IPS DF 4.7 (cell line): ENCODE measurements around the gene CLCN7.

Source experiments
- DNase-seq: peaks from one replicate; pipeline ENCODE4 v3.0.0-alpha.2; 2013; ENCODE audit warnings: low spot score; ENCODE audit errors: extremely low read depth

Gene CLCN7

GRCh38 chr16:1464196-1464893, 10.5 kb downstream of the CLCN7 start:
- DNase-seq = no peak

DNA sequence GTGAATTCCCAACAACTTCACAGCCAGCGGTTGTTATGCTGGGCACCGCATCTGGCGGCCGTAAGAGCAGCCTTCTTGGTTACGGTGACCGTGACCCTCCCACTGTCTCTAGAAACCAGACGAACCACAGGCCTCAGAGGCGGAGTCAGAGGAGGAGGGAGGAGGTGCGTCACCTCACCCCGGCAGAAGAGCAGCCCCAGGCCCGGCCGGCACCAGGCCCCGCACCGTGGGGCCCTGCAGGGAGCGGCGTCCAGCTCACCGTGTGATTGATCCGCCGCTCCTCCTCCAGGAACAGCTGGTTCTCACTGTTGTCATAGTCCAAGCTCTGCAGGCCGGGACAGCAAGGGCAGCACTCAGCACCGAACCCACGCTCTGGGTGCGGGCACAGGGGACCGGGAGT, 13.7 kb downstream of the CLCN7 start:
- DNase-seq = no peak

- DNase-seq = no peak
Observed at GRCh38 chr16:1460602-1461138, 14.2 kb downstream of the CLCN7 start.

DNA sequence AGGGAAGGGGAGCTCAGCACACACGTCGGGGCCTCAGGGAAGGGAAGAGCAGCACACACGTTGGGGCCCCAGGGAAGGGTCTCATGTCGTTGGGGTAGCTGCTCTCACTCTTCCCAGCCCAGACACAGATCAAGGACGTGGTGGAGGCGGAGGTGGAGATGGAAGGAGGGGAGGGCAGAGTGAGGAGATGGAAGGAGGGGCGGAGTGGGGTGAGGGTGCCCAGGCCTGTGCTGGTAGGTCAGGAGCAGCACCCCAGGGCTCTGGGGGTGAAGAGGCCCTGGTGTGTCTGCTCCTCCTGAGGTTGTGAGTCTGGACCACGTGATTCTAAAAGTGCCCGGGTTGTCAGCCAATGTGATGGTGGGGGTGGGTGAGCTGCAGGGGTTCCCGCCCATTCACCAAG, 14.9 kb downstream of the CLCN7 start:
- no peak for DNase-seq

GRCh38 chr16:1458977-1459341, 15.9 kb downstream of the CLCN7 start:
- no peak for DNase-seq

- DNase-seq = no peak
Observed at GRCh38 chr16:1458336-1458976, 16.4 kb downstream of the CLCN7 start.

GRCh38 chr16:1457489-1458245, 17.2 kb downstream of the CLCN7 start:
- no peak for DNase-seq

DNA sequence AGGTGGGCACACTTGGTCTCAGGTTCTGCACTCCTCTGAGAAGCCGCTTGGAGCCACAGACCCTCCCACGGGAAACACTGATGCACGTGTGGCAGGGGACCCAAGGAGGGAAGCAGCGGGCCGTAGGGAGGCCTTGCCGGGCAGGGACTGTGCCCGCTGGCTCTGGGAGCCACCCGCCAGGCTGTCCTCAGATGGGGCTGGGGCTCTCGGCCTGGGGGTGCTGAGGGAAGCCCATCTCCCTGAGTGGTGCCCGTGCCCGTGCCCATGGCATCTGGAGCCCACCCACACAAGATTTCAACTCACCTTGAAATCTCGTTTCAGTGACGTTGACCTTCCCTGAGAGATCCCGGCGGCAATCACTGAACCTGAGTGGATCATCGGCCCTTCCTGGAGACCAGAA, 17.9 kb downstream of the CLCN7 start:
- DNase-seq = no peak

- no peak for DNase-seq
Observed at GRCh38 chr16:1455190-1456171, 19.3 kb downstream of the CLCN7 start.

- DNase-seq = no peak
Observed at GRCh38 chr16:1454561-1454960, 20.3 kb downstream of the CLCN7 start.

DNA sequence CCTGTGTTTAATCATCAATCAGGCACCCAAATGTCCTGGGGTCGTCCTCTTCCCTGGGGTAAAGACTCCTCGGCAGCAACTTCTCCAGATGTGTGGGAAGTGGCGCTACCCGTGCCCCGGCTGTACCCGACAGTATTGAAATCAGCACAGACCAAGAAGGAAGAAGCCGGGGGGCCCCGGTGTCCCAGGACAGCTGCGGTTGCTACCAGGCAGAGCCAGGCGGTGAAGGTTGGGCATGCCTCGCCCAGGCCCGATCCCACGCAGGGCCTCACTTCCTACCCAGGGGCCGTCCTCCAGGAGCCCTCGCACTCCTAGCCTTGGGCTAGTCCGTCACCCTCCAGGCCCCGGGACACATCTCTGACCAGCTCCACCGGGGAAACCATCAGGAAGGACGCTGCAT, 21.5 kb downstream of the CLCN7 start:
- no peak for DNase-seq

DNA sequence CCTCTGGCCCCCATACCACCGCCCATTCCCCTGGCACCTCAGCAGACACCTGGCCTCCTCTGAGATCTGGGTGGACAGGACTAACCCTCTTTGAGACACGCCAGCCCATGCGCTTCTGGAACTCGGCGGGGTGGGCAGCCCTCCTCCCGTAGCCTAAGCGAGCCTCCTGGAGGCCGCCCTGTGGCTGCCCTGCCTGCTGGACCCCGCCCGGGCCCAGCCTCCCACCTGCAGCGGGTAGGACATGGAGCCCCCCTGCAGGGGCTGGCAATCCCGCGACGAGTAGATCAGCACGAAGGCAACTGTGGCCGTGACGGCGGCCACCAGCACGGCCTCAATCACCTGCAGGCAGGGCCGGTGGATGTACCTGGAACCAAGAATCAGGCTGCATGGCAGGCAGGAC, 22.3 kb downstream of the CLCN7 start:
- DNase-seq = no peak

GRCh38 chr16:1451702-1452392, 23.0 kb downstream of the CLCN7 start:
- no peak for DNase-seq

DNA sequence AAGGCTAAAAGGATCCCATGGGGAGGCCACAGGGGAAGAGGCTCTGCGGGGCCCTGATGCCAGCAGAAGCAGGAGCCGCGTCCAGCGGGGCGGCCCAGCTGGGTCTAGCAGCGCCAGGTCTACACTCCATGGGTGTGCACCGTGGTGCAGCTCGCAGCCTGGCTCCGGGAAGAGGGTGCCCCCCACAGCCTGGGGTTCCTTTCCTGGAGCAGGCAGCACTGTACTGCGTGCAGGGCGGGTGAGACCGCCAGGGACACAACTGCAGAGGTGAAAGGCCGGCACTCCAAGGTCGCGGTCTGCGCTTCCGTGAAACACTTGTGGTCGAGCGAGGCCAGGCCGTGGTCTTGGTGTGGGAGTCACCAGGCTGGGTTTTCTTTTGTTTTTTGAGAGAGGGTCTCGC, 24.0 kb downstream of the CLCN7 start:
- DNase-seq = no peak

GRCh38 chr16:1450218-1450617, 24.6 kb downstream of the CLCN7 start:
- DNase-seq = no peak

- no peak for DNase-seq
Observed at GRCh38 chr16:1449201-1449788, 25.5 kb downstream of the CLCN7 start.

GRCh38 chr16:1448536-1449116, 26.2 kb downstream of the CLCN7 start:
- DNase-seq = no peak

DNA sequence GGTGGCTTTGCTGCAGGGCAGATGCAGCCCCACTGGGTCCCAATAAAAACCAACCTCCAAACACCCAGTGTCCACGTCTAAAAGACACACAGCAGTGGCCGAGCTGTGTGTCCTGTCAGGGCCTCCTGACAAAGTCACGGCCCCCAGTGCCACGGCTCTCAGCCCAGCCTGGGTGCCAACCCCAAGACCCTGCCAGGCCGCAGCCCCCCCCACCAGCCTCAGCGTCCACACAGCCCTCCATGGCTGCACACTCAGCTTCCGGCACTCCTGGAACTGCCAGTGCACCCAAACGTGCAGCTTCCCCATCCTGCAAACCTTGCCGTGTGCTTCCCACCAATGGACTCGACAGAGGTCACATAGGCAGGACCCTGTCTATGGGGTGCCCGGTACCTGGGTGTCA, 26.9 kb downstream of the CLCN7 start:
- DNase-seq = no peak

- no peak for DNase-seq
Observed at GRCh38 chr16:1446296-1447080, 28.3 kb downstream of the CLCN7 start.
